Measurements from ENCODE around the gene ANKRD45. TPM values are rescaled to one million over a fixed set of nuclear protein-coding genes. Genes with fewer than 3 reads are reported as not detected.
"Not testable (repeated sequence)": the region's sequence is repeated elsewhere in the genome, so short reads cannot be mapped to it uniquely, and the experiment has no call there.

Gene ANKRD45
- total RNA-seq, 1 experiment from 2014 or later: 2.2 TPM

DNA sequence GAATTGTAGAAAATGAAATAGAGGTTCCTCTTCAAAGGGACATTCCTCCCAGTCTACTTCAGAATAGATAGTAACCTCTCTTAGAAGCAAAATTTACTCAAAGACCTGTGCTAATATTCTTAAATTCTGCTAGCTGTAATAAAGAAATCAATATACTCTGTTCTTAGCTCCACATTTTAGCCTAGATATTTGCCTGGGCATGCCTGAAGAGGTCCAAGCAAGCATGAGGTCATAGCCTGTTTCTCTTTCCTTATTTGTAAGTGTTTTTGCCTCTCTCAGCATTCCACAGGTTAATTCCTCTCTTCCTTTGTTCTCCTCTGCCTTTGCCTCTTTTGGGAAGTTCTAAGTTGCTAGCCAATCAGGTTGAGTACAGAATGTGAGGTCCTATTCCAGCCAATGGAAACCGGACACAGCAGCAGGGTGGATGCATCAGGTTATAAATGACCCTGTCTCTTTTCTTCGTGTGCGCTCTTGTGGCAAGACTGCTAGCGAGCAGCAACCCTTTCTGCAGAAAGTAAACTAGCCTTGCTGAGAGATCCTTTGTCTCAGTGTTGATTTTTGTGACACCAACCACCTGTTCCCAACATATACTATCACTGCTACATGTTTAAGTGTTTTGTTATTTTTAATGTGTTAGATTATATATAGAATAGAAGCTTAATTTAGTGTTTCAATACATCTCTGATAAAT lies 27.1 kb downstream of the ANKRD45 start:
- Mint-ChIP-seq H3K36me3 (peaks cover 32% of the 10 kb centered on the region), H3K9me3 (peaks cover 31% of the 10 kb centered on the region), H3K4me1 (peaks cover 16% of the 10 kb centered on the region), H3K27ac (peak overlapping the region; percentile 85)
- POLR2A ChIA-PET; CTCF ChIA-PET; H3K4me3 Mint-ChIP-seq; H3K27me3 Mint-ChIP-seq (ENCODE audit: low read depth); ATAC-seq; DNase-seq (ENCODE audit: low spot score): not testable (repeated sequence)

GRCh38 chr1:173639102-173639501 lies 30.5 kb downstream of the ANKRD45 start:
- ChIA-PET CTCF (no interaction called here), POLR2A (no interaction called here)
- Mint-ChIP-seq H3K4me1 (peaks cover 15% of the 10 kb centered on the region), H3K36me3 (peaks cover 41% of the 10 kb centered on the region), H3K27ac (no peak overlapping the region), H3K4me3 (peak overlapping the region; percentile 64), H3K27me3 (ENCODE audit: low read depth) (no peaks in the 10 kb centered on the region), H3K9me3 (peaks cover 41% of the 10 kb centered on the region)
- TF ChIP-seq ETV6 (CRISPR knock-in tag; IDR thresholded peaks at IDR 0.05): no peak
- ATAC-seq: no peak
- DNase-seq (ENCODE audit: low spot score): no peak

DNA sequence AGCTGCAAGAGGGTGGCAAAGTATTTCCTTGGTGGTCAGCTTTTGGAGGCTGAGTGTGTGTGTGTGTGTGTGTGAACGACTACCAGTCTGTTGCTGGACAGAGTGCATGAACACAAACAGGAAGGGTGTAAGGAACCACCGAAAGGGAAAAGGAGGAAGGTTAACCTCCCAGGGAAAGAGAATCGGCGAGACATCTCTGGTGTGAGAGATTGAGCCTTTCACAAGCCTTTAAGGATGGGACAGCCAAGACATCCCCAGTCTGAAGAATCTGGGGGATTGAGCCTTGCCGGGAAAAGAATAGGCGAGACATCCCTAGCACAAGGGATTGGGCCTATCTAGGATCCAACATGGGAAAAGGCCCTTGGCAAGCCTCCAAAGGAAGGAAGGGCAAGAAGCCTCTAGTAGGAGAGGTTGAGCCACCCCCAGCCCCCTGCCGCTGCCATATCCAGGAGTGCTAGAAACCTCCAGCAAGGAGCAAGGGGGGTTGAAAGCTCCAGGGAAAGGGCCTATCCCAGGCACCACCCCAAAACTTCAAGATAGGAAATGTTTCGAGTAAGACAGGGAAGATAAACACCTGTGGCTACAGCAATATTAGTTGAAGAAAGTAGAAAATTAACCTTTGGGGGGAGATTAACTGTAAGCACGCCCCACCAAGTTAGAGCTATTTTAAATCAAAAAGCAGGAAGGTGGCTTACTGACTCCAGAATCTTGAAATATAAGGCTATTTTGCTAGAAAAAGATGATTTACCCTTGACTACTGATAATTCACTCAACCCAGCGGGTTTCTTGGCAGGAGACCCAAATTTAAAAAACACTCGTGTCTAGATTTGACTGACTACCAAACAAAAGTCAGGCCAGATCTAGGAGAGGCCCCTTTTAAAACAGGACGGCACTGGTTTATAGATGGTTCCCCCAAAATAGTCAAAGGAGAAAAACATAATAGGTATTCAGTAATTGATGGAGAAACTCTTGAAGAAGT lies 31.3 kb downstream of the ANKRD45 start:
- Mint-ChIP-seq H3K9me3 (peaks cover 45% of the 10 kb centered on the region), H3K4me1 (peaks cover 15% of the 10 kb centered on the region), H3K4me3 (peak overlapping the region; percentile 64), H3K27ac (peak overlapping the region; percentile 89), H3K27me3 (ENCODE audit: low read depth) (no peaks in the 10 kb centered on the region), H3K36me3 (peaks cover 38% of the 10 kb centered on the region)
- TF ChIP-seq IRF2 (CRISPR knock-in tag; IDR thresholded peaks at IDR 0.05; ENCODE audit: borderline replicate concordance, low read depth) (no peak), MYBL2 (CRISPR knock-in tag; IDR thresholded peaks at IDR 0.05) (no peak), ZNF671 (CRISPR knock-in tag; IDR thresholded peaks at IDR 0.05) (no peak), SMAD4 (CRISPR knock-in tag; IDR thresholded peaks at IDR 0.05) (no peak), ATF1 (CRISPR knock-in tag; IDR thresholded peaks at IDR 0.05) (no peak), ZNF232 (CRISPR knock-in tag; IDR thresholded peaks at IDR 0.05) (no peak), FOXK1 (CRISPR knock-in tag; IDR thresholded peaks at IDR 0.05) (no peak), FOXP1 (CRISPR knock-in tag; IDR thresholded peaks at IDR 0.05; ENCODE audit: borderline replicate concordance) (no peak), NR2C2 (CRISPR knock-in tag; IDR thresholded peaks at IDR 0.05) (no peak)
- TF ChIP-seq, protein P1, sequence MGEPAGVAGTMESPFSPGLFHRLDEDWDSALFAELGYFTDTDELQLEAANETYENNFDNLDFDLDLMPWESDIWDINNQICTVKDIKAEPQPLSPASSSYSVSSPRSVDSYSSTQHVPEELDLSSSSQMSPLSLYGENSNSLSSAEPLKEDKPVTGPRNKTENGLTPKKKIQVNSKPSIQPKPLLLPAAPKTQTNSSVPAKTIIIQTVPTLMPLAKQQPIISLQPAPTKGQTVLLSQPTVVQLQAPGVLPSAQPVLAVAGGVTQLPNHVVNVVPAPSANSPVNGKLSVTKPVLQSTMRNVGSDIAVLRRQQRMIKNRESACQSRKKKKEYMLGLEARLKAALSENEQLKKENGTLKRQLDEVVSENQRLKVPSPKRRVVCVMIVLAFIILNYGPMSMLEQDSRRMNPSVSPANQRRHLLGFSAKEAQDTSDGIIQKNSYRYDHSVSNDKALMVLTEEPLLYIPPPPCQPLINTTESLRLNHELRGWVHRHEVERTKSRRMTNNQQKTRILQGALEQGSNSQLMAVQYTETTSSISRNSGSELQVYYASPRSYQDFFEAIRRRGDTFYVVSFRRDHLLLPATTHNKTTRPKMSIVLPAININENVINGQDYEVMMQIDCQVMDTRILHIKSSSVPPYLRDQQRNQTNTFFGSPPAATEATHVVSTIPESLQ (CRISPR knock-in tag; IDR thresholded peaks at IDR 0.05): no peak
- TF ChIP-seq, protein P2, sequence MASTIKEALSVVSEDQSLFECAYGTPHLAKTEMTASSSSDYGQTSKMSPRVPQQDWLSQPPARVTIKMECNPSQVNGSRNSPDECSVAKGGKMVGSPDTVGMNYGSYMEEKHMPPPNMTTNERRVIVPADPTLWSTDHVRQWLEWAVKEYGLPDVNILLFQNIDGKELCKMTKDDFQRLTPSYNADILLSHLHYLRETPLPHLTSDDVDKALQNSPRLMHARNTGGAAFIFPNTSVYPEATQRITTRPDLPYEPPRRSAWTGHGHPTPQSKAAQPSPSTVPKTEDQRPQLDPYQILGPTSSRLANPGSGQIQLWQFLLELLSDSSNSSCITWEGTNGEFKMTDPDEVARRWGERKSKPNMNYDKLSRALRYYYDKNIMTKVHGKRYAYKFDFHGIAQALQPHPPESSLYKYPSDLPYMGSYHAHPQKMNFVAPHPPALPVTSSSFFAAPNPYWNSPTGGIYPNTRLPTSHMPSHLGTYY (CRISPR knock-in tag; IDR thresholded peaks at IDR 0.05): no peak
- DNase-seq (ENCODE audit: low spot score): no peak
- POLR2A ChIA-PET: no interaction called here
- ATAC-seq: no peak
- CTCF ChIA-PET: no interaction called here

GRCh38 chr1:173637236-173638042 lies 32.2 kb downstream of the ANKRD45 start:
- CTCF ChIA-PET: not testable (repeated sequence)

More at GRCh38 chr1:173637236-173638042, 32.2 kb downstream of the ANKRD45 start:
- H3K4me3 Mint-ChIP-seq: peak overlapping the region; percentile 64
- peaks cover 33% of the 10 kb centered on the region for H3K36me3 Mint-ChIP-seq
- H3K27ac Mint-ChIP-seq: peak overlapping the region; percentile 89
- H3K9me3 Mint-ChIP-seq: peaks cover 40% of the 10 kb centered on the region
- DNase-seq (ENCODE audit: low spot score); H3K27me3 Mint-ChIP-seq (ENCODE audit: low read depth); POLR2A ChIA-PET: not testable (repeated sequence)
- ATAC-seq: peak; percentile 74
- peaks cover 12% of the 10 kb centered on the region for H3K4me1 Mint-ChIP-seq

All from WTC11 (cell line).